BE2C (cell line): Measurements from ENCODE around the gene NHLRC2.

ENCODE experiments used
- DNase-seq: peaks from one replicate; pipeline ENCODE4 v3.0.0-alpha.2; 2020
- H3K27me3 ChIP-seq: fragments of 250-450 bp; sonication (Bioruptor Pico); 2 replicates; pipeline ENCODE4 v1.5.1; 2020; ENCODE audit warnings: mild to moderate bottlenecking
- H3K36me3 ChIP-seq: fragments of 250-450 bp; sonication (Bioruptor Pico); 2 replicates; pipeline ENCODE4 v1.5.1; 2020; ENCODE audit warnings: mild to moderate bottlenecking
- H3K4me1 ChIP-seq: fragments of 250-450 bp; sonication (Bioruptor Pico); 2 replicates; pipeline ENCODE4 v1.5.1; 2020
- H3K4me3 ChIP-seq: 2 replicates; pipeline ENCODE4 v1.5.1; 2011; ENCODE audit warnings: low read depth, low read length
- H3K9me3 ChIP-seq: fragments of 250-450 bp; sonication (Bioruptor Pico); 2 replicates; pipeline ENCODE4 v1.5.1; 2020
- CTCF ChIP-seq: IDR thresholded peaks from 2 replicates; pipeline ENCODE4 v1.5.1; 2012; ENCODE audit warnings: mild to moderate bottlenecking, low read depth, low read length

Gene NHLRC2

GRCh38 chr10:113869789-113870188, 15.3 kb downstream of the NHLRC2 start:
- Histone ChIP-seq H3K36me3 (no peaks in the 10 kb centered on the region), H3K27me3 (no peaks in the 10 kb centered on the region), H3K4me3 (no peak overlapping the region), H3K4me1 (no peaks in the 10 kb centered on the region), H3K9me3 (no peaks in the 10 kb centered on the region)
- DNase-seq = no peak
- no peak for TF ChIP-seq CTCF

GRCh38 chr10:113872139-113873030, 17.9 kb downstream of the NHLRC2 start:
- no peak for TF ChIP-seq CTCF
- no peaks in the 10 kb centered on the region for H3K9me3 ChIP-seq
- H3K4me3 ChIP-seq = no peak overlapping the region
- H3K36me3 ChIP-seq = peaks cover 5% of the 10 kb centered on the region; the same call in 1 of the 2 replicates
- DNase-seq = no peak
- H3K27me3 ChIP-seq = no peaks in the 10 kb centered on the region
- H3K4me1 ChIP-seq = no peaks in the 10 kb centered on the region

- no peaks in the 10 kb centered on the region for H3K4me1 ChIP-seq
- H3K27me3 ChIP-seq = no peaks in the 10 kb centered on the region
- H3K9me3 ChIP-seq = no peaks in the 10 kb centered on the region
- no peak for DNase-seq
- H3K4me3 ChIP-seq = no peak overlapping the region
- peaks cover 5% of the 10 kb centered on the region; the same call in 1 of the 2 replicates for H3K36me3 ChIP-seq
- TF ChIP-seq CTCF = no peak
These were observed 20.8 kb downstream of the NHLRC2 start for GRCh38 chr10:113875212-113875611.

- no peak overlapping the region for H3K4me3 ChIP-seq
- DNase-seq = no peak
- peaks cover 5% of the 10 kb centered on the region; the same call in 1 of the 2 replicates for H3K36me3 ChIP-seq
- no peaks in the 10 kb centered on the region for H3K4me1 ChIP-seq
- TF ChIP-seq CTCF = no peak
- H3K9me3 ChIP-seq = no peaks in the 10 kb centered on the region
- H3K27me3 ChIP-seq = no peaks in the 10 kb centered on the region
These were observed 22.0 kb downstream of the NHLRC2 start for GRCh38 chr10:113876461-113876860.

- Histone ChIP-seq H3K9me3 (no peaks in the 10 kb centered on the region), H3K27me3 (no peaks in the 10 kb centered on the region), H3K4me1 (no peaks in the 10 kb centered on the region), H3K36me3 (peaks cover 5% of the 10 kb centered on the region; the same call in 1 of the 2 replicates), H3K4me3 (no peak overlapping the region)
- no peak for TF ChIP-seq CTCF
- DNase-seq = no peak
These were observed 25.2 kb downstream of the NHLRC2 start for GRCh38 chr10:113879691-113880090.

GRCh38 chr10:113880236-113880635, 25.8 kb downstream of the NHLRC2 start:
- no peak for TF ChIP-seq CTCF
- Histone ChIP-seq H3K9me3 (no peaks in the 10 kb centered on the region), H3K4me1 (no peaks in the 10 kb centered on the region), H3K36me3 (peaks cover 5% of the 10 kb centered on the region; the same call in 1 of the 2 replicates), H3K27me3 (no peaks in the 10 kb centered on the region), H3K4me3 (no peak overlapping the region)
- DNase-seq = no peak
